Activated CD8-positive, alpha-beta T cell treated with anti-CD3 and anti-CD28 coated beads for 36 hours (primary cell): Measurements from ENCODE around the gene LRFN3. TPM values are rescaled to one million over a fixed set of nuclear protein-coding genes. Genes with fewer than 3 reads are reported as not detected.

Experiments used
- ATAC-seq: fragments of 200-7000 bp; cut with Tn5 transposase; one replicate; pipeline ENCODE4 v1.10.0; 2021; ENCODE audit warnings: mild to moderate bottlenecking, moderate library complexity
- CTCF ChIA-PET: fragments of 350-600 bp; sonication (Branson Sonifier 250); formaldehyde crosslinking; loops from one replicate; lab custom pipeline; 2021; ENCODE audit warnings: antibody characterized with exemption; lab: Charles Lee
- POLR2A ChIA-PET: fragments of 350-600 bp; sonication (Branson Sonifier 250); formaldehyde crosslinking; loops from one replicate; lab custom pipeline; 2021; ENCODE audit warnings: antibody characterized with exemption; lab: Charles Lee
- DNase-seq: peaks from one replicate; pipeline ENCODE4 v3.0.0-alpha.2; 2020
- H3K27ac Mint-ChIP-seq: one replicate; pipeline ENCODE4 v1.8.0; 2021; ENCODE audit warnings: mild to moderate bottlenecking, mixed read lengths
- H3K27me3 Mint-ChIP-seq: one replicate; pipeline ENCODE4 v1.8.0; 2021; ENCODE audit warnings: mixed read lengths
- H3K36me3 Mint-ChIP-seq: one replicate; pipeline ENCODE4 v1.8.0; 2021; ENCODE audit warnings: low read depth, mixed read lengths
- H3K4me1 Mint-ChIP-seq: one replicate; pipeline ENCODE4 v1.8.0; 2021; ENCODE audit warnings: low read depth, mixed read lengths
- H3K4me3 Mint-ChIP-seq: one replicate; pipeline ENCODE4 v1.8.0; 2021; ENCODE audit warnings: mild to moderate bottlenecking, moderate library complexity, mixed read lengths
- H3K9me3 Mint-ChIP-seq: one replicate; pipeline ENCODE4 v1.8.0; 2021; ENCODE audit warnings: mixed read lengths
- CTCF ChIP-seq: fragments of 200-600 bp; IDR thresholded peaks from one replicate; pipeline ENCODE4 v1.8.0; 2022; ENCODE audit warnings: antibody characterized with exemption, mild to moderate bottlenecking
- intact Hi-C: fragments of 100-400 bp; cut with micrococcal nuclease; formaldehyde crosslinking; loops from one replicate; pipeline ENCODE4 v1.10.0; 2022
- total RNA-seq, 2 experiments: library from RNA; stranded (reverse); gene quantifications; one replicate each; pipeline ENCODE4 v1.2.3, GENCODE V29; 2021

LRFN3 gene
- total RNA-seq, 2 experiments from 2014 or later: 4.8 to 6.6 TPM

GRCh38 chr19:35940839-35941238 is 4.7 kb downstream of the LRFN3 start:
- no peaks in the 10 kb centered on the region for H3K9me3 Mint-ChIP-seq
- CTCF ChIA-PET: interaction anchor here (1.0 kb wide), 1 partner anchor 53 kb away, joined by 3 read pairs; no protein-coding TSS in a partner anchor
- H3K27me3 Mint-ChIP-seq: no peaks in the 10 kb centered on the region
- intact Hi-C loops: no loop called here
- ATAC-seq (no peak), DNase-seq (no peak)
- TF ChIP-seq CTCF: no peak
- POLR2A ChIA-PET: interaction anchor here (0.9 kb wide), 1 partner anchor 57 kb away, joined by 4 read pairs; no protein-coding TSS in a partner anchor
- H3K4me1 Mint-ChIP-seq: peaks cover 17% of the 10 kb centered on the region
- no peak overlapping the region for H3K4me3 Mint-ChIP-seq
- peaks cover 1% of the 10 kb centered on the region for H3K36me3 Mint-ChIP-seq
- H3K27ac Mint-ChIP-seq: peak overlapping the region; percentile 11

GRCh38 chr19:35942235-35942634 is 6.1 kb downstream of the LRFN3 start:
- Mint-ChIP-seq H3K9me3 (no peaks in the 10 kb centered on the region), H3K4me3 (no peak overlapping the region), H3K27me3 (no peaks in the 10 kb centered on the region), H3K27ac (peak overlapping the region; percentile 14), H3K36me3 (peaks cover 1% of the 10 kb centered on the region), H3K4me1 (peaks cover 16% of the 10 kb centered on the region)
- intact Hi-C loops: no loop called here
- no peak for ATAC-seq
- CTCF ChIA-PET: no interaction called here
- POLR2A ChIA-PET: no interaction called here
- no peak for TF ChIP-seq CTCF
- DNase-seq: no peak

- no peak for ATAC-seq
- intact Hi-C loops: no loop called here
- no peaks in the 10 kb centered on the region for H3K27me3 Mint-ChIP-seq
- CTCF ChIA-PET: interaction anchor here (0.7 to 1.0 kb wide), 3 partner anchors 11 to 50 kb away, joined by 3 read pairs; no protein-coding TSS in a partner anchor
- H3K27ac Mint-ChIP-seq: no peak overlapping the region
- TF ChIP-seq CTCF: no peak
- peaks cover 5% of the 10 kb centered on the region for H3K4me1 Mint-ChIP-seq
- no peak overlapping the region for H3K4me3 Mint-ChIP-seq
- peaks cover 1% of the 10 kb centered on the region for H3K36me3 Mint-ChIP-seq
- DNase-seq: no peak
- POLR2A ChIA-PET: no interaction called here
- H3K9me3 Mint-ChIP-seq: no peaks in the 10 kb centered on the region
These were observed 7.4 kb downstream of the LRFN3 start for GRCh38 chr19:35943321-35944301.

GRCh38 chr19:35944556-35944955 is 8.4 kb downstream of the LRFN3 start:
- ATAC-seq: no peak
- Mint-ChIP-seq H3K9me3 (no peaks in the 10 kb centered on the region), H3K27me3 (no peaks in the 10 kb centered on the region), H3K36me3 (peaks cover 1% of the 10 kb centered on the region), H3K4me3 (no peak overlapping the region), H3K4me1 (peaks cover 5% of the 10 kb centered on the region), H3K27ac (no peak overlapping the region)
- no peak for TF ChIP-seq CTCF
- ChIA-PET CTCF (interaction anchor here (0.7 to 1.5 kb wide), 3 partner anchors 12 to 62 kb away, joined by 3 read pairs; no protein-coding TSS in a partner anchor), POLR2A (no interaction called here)
- no peak for DNase-seq
- intact Hi-C loops: no loop called here
